Measurements from ENCODE around the gene NDC80. TPM values are rescaled to one million over a fixed set of nuclear protein-coding genes. Genes with fewer than 3 reads are reported as not detected.
"Not testable (repeated sequence)": the region's sequence is repeated elsewhere in the genome, so short reads cannot be mapped to it uniquely, and the experiment has no call there.

Gene NDC80
- total RNA-seq (2014; rRNA removed; shearing (Covaris generic)), result 83.3 and 99.5 TPM in 2 replicates

DNA sequence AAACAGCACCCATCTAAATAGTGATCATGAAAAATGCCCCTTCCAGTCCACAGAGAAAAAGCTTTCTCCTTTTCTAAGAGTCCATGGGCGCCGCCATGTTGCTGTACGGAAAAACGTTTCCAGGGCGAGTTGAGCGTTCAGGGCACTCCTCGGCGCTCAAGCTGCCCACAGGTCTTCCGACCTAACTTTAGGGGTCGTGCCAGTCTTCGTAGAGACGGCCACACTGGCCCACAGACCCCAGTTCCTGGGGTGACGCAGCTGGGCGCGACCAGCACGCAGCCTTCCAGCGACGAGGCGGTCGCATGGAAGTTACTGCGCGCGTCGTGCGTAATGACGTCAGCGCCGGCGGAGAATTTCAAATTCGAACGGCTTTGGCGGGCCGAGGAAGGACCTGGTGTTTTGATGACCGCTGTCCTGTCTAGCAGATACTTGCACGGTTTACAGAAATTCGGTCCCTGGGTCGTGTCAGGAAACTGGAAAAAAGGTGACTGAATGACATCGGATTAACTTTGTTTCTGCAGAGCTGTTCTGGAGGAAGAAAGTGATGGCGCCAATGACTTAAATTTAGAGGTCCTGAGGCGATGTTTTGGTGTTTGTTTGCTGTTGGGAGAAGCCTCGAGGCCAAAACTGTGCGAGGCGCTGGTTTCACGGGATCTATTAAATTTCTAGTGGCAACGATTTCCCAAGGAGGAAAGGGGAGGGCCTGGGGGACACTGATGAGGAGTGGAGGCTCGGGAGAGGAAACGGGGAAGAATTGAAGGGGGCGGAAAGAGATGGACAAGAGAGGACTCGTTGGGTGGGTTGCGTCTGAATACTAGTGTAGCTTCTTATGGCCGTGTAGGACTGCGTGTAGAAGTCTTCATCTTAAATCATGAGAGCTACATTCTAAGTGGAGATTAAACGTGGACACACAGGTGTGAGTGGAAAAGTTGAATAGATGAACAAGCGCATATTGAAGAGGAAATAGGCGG is at the start of gene NDC80, which contains the start of gene METTL4:
TSS of gene NDC80 (plus strand) at position 358 of the 971 bp plus-strand sequence. CDS start 1,429 bp downstream, outside the sequence.
TSS of gene METTL4 (minus strand) at position 306 of the 971 bp plus-strand sequence. CDS start 4,289 bp downstream, outside the sequence.
- DNase-seq (ENCODE audit: low read depth), result peak; percentile 84

DNA sequence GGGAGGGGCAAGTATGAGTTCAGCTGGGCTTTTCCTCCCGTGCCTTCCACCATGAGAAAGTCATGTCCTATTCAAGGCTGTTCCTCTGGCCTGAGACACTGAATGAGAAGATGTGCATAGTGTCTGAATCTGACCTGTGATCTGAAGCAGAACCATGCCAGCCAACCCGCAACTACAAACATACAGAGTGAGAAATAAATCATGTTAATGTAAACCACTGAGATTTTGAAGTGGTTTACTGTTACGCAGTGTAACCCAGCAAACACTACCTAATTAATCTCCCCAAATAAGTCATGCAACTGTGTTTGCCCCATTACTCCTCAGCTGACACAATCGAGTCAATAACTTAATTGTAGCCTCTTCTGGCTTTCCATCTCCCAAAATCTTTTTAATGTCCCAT is 49.2 kb upstream of the NDC80 start:
- no peak for DNase-seq (ENCODE audit: low read depth)

DNA sequence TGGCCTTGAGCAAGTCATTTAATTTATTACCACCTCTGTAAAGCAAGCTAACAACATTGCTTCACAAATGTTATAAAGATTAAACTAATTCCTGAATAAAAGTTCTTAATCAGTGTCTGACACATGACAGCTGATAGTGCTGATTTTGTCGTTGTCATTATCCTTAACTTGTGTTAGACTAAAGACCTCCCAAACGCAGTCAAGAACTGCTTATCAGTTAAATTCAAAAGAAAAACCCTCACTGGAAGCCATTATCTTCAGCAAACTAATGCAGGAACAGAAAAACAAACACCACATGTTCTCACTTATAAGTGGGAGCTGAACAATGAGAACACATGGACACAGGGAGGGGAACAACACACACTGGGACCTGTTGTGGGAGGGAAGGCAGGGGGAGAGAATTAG is 46.6 kb upstream of the NDC80 start:
- not testable (repeated sequence) for DNase-seq (ENCODE audit: low read depth)

DNA sequence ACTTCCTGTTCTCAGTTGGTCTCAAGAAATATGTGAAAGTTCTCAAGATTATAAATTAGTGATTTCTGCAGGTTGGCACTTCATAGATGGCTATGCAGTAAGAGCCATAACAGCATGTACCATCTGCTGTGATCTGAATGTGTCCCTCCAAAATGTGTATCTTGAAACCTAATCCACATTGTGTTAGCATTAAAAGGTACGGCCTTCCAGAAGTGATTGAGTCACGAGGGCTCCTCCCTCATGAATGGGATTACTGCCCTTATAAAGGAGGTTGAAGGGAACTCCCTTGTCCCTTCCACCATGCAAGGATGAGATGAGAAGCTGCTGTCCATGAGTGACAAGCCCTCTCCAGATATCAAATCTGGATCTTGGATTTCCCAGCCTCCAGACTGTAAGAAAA is 45.0 kb upstream of the NDC80 start:
- no peak for DNase-seq (ENCODE audit: low read depth)

DNA sequence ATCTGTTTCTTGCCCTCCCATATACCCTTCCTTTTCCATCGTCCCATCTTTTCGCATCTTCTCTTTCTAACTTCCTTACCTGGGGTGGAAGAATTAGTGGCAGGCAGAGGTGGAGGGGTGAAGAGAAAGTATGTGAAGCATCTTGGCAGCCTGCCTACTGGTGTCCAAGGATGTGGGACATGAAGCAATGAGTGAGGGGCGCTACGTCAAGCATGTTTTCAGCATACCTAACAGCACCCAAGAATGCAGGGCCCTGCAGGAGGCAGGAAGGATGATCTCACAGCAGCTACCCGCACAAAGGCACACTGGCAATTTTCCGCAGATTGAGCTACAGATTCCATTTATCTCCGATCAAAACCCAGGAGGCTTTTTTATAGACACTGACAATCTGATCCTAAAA is 42.2 kb upstream of the NDC80 start:
- DNase-seq (ENCODE audit: low read depth), result peak; percentile 39

DNA sequence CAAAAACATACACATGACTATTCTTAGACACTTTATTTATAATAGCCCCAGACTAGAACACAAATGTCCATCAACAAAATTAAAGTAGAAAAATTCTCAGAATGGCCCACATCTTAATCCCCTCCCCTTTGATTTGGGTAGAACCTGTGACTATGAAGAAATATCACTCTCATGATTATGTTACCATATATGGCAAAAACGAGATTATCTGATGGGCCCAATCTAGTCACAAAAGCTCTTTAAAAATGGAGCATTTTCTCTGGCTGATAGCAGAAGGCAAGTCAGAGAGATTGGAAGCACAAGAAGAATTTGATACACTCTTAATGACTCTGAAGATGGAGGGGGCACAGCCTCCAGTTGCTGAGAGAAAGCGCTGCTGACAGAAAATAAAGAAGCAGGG is 39.6 kb upstream of the NDC80 start:
- DNase-seq (ENCODE audit: low read depth), result no peak

DNA sequence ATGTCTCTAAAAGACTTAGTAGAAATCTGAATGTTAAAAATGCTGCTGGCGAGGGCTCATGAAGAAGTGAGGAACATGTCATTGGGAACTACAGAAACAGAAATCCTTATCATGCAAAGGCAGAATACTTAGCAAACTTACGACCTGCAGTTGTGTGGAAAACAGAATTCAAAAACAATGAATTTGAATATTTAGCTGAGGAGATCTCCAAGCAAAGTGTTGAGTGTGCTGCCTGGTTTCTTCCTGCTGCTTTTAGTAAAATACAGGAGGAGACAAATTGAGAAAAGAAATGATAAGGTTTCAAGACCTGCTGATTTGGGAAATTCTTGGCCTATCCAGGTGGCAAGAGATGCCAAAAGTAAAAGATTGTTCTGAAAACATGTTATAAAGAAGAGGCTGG is 38.6 kb upstream of the NDC80 start:
- DNase-seq (ENCODE audit: low read depth), result no peak

DNA sequence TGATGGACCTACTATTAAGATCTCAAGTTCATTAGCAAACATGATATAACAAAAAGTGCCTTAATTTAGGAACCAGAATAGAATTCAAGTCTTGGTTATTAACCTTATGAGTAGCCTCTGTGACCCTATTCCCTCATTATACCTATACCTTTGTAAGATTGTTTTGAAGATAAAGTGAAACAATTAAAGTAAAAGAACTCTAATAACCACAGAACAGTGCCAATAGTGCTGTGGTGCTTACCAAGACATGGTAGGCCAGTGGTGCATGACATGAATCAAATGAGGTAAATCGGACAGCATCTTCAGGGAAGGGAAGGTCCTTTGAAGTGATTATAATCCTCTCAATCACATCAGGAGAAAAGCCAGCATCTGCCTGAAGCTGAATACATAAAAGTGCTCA is 36.5 kb upstream of the NDC80 start:
- DNase-seq (ENCODE audit: low read depth), result no peak

DNA sequence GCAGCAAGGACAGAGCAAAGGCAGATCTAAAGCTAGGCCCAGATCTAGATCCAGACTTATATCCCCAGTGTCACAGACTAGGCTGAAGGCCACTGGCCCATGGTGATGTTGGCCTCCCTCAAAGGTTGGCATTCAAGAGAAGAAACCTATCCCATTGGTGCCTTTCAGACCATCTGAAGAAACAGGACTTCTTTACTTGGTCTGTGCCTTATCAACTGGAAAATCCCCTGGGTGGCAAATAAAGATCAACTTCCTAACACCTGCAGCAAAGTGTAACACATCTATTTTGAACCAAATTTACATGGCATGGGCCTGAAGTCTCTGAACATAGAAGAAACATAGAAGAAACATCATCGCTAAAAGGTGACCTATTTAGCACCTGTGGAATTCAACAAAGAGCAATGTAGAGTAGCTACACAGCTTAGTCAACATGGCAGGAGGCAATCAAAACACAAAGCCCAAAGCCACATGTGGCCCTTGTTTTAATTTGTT is 35.9 kb upstream of the NDC80 start:
- no peak for DNase-seq (ENCODE audit: low read depth)

DNA sequence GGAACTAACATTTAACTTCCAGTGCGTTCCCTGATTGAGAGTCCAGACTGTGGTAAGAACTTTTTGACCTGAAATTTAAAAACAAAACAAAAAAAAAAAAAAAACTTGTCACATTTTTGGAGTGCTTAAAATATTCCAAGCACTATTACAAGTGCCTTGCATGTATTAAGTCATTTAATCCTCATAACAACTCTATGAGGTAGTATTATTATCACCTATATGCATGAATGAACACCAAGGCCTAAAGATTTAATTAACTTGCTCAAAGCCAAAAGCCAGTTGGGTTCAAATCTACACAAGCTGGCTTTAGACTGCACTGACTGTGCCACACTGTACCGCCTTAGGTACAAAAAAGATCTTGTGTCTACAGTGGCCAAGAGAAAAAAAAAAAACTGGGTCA is 35.3 kb upstream of the NDC80 start:
- DNase-seq (ENCODE audit: low read depth), result no peak

DNA sequence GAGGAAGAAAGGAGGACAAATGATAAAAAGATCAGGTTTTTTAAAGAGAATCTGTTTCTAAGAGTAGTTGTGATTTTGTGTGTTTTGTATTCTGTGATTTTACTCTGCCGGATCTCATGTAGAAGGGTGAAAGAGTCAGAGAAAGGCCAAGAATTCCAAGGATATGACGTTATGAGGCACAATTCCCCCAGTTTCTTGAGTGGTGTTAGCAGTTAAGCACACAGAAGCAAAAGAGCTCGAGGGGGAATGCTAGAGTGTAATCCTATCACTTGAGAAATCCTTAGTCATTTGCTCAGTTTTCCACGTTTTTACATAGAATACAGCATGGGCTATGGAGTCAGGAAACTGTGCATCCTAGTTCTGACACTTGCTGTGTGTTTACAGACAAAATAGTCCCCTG is 34.9 kb upstream of the NDC80 start:
- peak; percentile 85 for DNase-seq (ENCODE audit: low read depth)

DNA sequence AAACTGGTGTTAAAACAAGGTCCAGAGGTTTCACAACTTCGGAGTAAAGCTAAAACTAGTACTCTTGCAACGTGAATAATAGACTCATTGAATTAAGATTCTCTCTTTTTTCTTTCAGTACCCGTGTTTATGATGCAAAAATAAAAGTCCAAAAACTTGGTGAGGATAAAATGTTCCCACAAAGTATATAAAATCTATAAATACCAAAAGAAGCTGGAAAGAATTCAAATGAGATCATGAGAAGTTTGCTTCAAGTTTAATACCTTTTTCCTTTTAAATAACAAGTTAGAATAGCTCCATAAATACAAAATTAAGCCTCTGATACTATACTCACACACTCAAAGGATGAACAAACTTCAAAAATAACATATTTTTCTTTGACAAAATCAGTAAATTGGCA is 34.1 kb upstream of the NDC80 start:
- no peak for DNase-seq (ENCODE audit: low read depth)

DNA sequence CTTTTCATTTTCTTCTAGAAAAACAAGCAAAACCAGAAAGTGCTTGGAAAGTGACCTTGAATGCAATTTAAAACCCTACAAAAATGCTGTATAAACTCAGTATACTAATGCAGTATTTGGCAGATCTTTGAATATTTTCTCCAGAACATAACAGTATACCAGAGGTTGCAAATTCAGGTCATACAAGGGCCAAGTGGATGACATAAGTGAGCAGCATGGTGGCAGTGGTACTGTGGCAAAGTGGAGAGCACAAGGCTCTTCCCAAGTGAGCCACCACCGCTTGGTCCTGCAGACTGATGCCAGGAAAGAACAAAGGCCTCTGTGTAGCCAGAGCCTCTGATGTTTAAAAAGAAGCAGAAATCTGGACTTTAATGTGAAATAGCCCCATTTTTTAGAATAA is 33.1 kb upstream of the NDC80 start:
- peak; percentile 4 for DNase-seq (ENCODE audit: low read depth)

DNA sequence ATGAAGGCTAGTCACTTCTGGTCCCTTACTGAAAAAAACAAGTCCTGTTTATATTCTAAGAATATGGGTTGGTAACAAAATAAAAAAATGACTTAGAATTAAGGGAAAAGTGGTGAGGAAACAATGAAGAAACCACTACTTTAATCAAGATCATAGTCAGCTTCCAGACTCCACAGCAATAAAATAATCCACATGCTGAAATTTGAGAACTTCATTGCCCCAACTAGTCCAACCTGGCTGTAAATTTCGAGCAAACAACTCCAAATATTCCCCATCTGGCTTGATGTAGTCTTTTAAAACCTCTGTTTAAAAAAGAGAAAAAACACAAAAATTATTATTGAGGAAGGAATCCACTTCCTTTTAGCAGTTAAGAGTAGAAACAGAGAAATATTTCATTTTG is 32.5 kb upstream of the NDC80 start:
- no peak for DNase-seq (ENCODE audit: low read depth)

DNA sequence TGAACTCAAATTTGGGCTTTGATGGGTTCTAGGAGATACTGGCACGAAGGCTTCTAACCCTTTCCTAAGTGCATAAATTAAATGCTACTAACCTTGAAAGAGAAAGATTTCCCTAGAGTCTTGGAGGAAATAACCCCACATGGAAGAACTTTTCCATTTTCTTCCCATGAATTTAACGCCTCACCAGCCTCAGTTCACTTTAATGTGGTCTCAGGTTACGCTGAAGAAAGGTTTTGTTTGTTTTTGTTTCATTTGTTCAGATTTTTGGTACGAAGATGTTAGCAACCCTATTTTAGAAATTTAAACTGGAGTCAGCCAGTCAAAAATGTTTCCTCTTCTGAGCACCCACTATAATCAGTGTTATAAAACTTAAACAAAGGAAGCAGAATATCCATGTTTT is 30.8 kb upstream of the NDC80 start:
- no peak for DNase-seq (ENCODE audit: low read depth)

DNA sequence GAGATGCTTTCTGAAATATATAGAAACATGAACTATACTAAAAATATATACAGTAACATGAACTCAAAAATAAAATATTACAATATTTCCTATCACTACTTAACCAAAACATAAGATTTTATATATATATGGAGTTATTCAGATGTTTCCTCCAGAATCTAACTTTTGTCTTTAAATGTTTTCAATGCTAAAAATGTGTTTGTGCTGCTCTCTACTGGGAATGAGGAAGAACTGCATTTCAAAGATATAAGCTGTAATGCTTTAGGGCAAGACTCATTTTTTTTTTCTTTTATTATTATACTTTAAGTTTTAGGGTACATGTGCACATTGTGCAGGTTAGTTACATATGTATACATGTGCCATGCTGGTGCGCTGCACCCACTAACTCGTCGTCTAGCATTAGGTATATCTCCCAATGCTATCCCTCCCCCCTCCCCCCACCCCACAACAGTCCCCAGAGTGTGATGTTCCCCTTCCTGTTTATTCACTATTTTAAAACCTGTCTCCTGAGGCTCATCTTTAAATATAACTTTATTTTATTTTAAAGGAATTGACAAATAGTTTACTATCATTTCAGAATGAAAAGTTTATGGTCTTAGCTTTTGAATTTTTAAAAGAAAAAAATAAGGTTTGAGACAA is 29.3 kb upstream of the NDC80 start:
- peak; percentile 47 for DNase-seq (ENCODE audit: low read depth)

DNA sequence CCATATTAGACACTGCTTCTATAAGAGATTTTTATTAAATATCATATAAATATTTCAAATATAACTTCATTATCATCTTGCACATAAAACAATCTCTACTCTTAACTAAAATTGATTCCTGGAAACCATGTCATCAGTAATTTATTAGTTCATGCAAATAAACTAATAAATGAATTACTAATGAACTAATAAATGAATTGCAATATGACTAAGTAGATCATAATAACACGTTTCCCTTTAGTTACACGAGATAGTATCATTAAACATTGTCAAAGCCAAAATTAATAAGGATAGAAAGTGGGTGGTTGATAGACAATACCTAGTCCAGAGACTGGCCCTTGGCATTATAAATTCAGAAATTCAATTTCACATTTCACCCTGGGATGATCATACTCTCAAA is 26.2 kb upstream of the NDC80 start:
- no peak for DNase-seq (ENCODE audit: low read depth)

DNA sequence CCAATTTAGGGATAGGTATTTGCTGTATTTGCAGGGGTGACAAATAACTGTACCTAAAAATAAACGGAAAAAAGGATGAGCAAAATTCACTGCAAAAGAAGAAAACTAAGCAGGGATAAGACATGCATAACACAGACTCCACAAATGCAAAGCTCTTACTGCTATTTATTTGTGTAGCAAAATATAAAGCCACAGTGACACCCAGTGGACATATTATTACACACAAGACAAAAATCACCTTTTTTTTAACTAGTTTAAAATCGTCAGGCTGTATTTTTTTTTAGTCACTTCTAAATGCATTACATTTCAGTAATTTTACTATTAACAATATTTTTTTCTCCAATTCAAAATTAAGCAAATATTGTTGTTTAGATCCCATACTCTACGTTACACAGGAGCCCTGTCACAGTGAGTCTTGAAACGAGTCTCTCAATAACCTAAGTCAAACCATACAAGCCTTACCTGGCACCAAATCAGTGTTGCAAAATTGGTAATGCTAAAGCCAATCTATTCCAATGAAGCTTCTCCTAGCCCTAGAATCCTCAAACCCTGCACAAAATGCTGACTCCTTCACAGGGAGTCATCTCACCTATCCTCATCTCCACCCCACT is 23.8 kb upstream of the NDC80 start:
- peak; percentile 55 for DNase-seq (ENCODE audit: low read depth)

DNA sequence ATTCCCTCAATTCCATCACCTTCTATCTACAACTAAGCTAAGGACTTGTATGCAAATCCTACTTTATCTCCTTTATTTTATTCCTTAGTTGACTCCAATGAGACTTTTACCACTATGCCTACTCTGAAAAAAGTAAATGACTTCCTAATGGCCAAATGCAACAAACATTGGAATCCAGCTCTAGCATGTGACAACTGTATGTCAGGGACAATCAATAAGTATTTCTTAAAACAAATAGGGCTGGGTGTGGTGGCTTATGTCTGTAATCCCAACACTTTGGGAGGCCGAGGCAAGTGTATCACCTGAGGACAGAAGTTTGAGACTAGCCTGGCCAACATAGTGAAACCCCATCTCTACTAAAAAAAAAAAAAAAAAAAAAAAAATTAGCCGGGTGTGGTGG is 21.9 kb upstream of the NDC80 start:
- no peak for DNase-seq (ENCODE audit: low read depth)

DNA sequence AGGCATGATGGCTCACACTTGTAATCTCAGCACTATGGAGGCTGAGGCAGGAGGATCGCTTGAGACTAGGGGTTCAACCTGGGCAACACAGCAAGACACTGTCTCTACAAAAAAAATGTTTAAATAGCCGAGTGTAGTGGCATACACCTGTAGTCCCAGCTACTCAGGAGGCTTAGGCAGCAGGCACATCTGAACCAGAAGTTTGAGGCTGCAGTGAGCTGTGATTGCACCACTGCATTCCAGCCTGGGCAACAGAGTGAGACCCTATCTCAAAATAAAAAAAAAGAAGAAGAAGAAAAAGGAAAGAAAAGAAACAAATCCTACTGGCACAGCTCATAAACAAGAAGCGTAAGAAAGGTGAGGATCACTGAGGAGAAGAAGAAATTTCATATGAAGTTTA is 19.9 kb upstream of the NDC80 start:
- DNase-seq (ENCODE audit: low read depth), result no peak

DNA sequence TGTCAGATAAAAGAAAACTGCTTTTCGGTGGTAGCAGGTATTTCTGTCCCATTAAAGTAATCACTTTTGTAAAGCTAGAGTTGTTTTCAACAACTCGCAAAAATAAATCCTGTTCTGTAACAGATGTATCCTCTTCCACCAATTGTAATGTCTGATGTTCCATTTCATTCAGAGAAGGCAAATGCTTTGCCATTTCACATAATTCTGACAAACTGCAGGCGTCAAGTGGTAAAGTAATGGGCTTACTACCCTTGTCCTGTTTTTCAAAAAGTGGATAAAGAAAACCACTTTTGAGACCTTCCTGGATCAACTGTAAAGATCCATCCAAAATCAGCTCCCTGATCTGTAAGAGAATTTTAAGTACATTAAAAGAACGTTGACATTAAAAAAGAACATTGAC is 16.7 kb upstream of the NDC80 start:
- DNase-seq (ENCODE audit: low read depth), result no peak

DNA sequence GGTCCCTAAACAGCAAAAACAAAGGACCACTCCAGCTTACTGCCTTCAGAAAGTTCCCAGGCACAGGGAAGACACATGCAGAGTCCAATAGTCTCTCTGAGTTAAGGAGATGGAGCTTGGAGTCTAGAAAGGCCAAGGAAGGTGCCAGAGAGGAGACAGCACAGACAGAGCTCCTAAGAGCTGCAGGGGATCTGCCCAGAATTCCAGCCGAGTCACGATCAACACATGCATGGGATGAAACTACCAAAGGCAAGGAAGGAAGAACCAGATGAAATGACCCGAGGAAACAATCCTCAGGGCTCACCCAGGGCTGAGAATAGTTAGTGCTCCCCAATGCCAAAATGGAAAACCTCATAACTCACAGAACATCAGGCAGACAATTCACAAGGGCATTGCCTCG is 15.5 kb upstream of the NDC80 start:
- DNase-seq (ENCODE audit: low read depth), result no peak
